Astrocyte of the spinal cord (primary cell): ENCODE measurements around the gene FBLIM1.
A peak's percentile ranks its signal among the peaks of the same experiment; 100 is the strongest.

Experiments
- DNase-seq: peaks from one replicate; pipeline ENCODE4 v3.0.0; 2011; ENCODE audit warnings: low read depth, low spot score
- H3K4me3 ChIP-seq: 2 replicates; pipeline ENCODE4 v1.5.1; 2011; ENCODE audit warnings: low read depth, mild to moderate bottlenecking, low read length, moderate library complexity
- CTCF ChIP-seq: IDR thresholded peaks from 2 replicates; pipeline ENCODE4 v1.5.1; 2012; ENCODE audit warnings: low read depth, mild to moderate bottlenecking, low read length, inconsistent platforms
- in situ Hi-C: cut with HindIII; loops from 2 replicates; pipeline ENCODE4 v1.10.0; 2017; ENCODE audit warnings: low sequenced_read_pairs

The FBLIM1 gene

DNA sequence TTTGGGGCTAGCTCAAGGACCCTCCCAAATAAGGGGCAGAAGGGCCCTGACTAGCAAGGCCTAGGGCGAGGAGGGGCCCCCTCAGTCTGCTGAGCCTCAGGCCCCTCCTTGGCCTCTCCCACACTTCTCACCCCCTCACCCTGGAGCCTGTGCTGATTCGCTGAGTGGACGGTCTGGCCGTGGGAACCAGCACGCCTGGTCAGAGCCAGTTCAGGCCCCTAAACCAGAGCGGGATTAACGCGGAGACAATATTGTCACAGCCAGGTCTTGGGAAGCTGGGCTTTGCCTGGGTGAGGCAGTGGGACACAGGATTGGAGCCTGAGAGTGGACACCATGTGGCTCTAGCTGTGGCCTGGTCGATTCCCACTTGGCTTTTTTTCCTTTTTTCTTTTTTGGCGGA lies 4.8 kb upstream of the FBLIM1 start:
- in situ Hi-C loops: no loop called here
- H3K4me3 ChIP-seq: no peak overlapping the region

GRCh38 chr1:15755021-15755645 lies 3.5 kb upstream of the FBLIM1 start:
- TF ChIP-seq CTCF: no peak
- H3K4me3 ChIP-seq: no peak overlapping the region
- in situ Hi-C loops: no loop called here
- DNase-seq: no peak

More for the DNA sequence above, 4.8 kb upstream of the FBLIM1 start:
- no peak for DNase-seq
- TF ChIP-seq CTCF: no peak

DNA sequence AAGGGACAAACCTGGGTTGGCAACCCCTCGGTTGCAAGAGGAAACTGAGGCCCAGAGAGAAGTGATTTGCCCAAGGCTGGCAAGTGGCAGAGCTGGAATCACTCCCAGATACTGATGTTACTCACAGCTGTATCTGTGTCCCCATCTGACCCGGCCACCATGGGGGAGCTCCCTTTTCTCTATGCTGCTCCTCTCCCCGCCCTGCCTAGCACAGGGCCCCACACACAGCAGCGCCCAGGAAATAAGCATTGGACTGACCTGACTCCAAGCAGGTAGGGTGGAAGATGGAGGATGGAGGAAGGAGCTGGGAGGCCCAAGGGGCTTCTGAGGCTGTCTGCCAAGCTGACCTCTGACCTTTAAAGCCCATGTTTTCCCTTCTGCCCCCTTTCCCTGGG lies 3.0 kb upstream of the FBLIM1 start:
- in situ Hi-C loops: no loop called here
- TF ChIP-seq CTCF: no peak
- no peak overlapping the region for H3K4me3 ChIP-seq
- no peak for DNase-seq

GRCh38 chr1:15756143-15757015 lies 2.2 kb upstream of the FBLIM1 start:
- no peak overlapping the region for H3K4me3 ChIP-seq
- no peak for TF ChIP-seq CTCF
- no peak for DNase-seq
- in situ Hi-C loops: no loop called here

DNA sequence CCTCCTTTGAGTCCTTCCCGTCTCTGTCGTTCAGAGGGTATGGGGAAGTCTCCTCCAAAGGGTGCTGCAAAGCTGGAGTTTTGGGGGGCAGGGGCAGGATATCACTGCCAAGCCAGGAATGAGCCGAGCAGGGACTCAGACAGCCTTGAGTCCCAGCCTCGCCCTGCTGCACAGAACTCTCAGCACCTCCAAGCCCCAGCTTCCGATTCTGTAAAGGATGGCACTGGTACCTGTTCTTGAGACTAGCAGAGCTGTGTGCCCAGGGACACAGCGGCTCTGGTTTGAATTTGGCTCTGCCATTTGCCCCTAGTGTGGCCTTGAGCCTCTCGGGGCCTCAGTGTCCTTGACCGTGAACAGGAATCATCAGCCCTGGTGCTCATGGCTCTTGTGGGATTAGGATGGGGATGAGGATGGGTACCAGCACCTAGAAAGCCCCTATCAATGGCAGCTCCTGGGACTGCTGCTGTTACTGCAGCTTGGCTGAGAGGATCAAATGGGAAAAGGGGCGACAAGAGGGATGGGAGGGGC lies 1.5 kb upstream of the FBLIM1 start:
- DNase-seq: no peak
- no peak for TF ChIP-seq CTCF
- in situ Hi-C loops: no loop called here
- H3K4me3 ChIP-seq: no peak overlapping the region

DNA sequence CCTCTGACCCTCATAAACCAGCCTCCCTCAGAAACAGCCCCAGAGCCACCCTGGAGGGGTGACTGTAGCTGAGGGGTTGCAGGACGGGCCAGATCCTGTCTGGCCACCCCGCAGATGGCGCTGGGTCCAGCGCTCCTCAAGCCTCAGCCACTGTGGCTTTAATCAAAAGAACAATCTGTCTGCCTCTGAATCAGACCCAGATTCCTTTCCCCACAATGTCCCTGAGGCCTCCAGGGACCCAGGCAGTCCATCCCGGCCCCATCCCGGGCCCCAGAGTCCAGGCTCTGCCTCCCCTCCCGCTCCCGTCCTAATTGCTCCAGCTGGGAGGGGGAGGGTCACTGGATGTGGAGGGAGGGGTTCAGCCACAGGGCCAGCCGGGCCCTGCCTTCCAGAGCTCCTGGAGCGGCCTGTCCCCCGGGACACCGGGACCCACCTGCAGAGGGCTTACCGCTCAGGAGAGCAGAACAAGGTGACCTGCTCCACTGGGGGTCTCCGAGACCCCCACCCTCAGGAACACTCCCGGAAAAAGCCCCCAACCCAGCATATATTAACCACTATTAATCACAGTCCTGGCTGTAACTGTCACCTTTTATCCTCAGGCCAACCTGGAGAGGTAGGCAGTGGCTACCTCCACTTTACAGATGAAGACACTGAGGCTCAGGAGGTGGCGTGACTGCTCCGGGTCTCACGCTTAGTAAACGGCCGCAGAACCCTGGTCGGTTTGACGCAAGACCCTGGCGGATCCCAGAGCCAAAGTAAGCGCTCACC lies 836 bp upstream of the FBLIM1 start:
- no peak for DNase-seq
- in situ Hi-C loops: no loop called here
- H3K4me3 ChIP-seq: peak overlapping the region; percentile 79
- TF ChIP-seq CTCF: no peak
